Tibial nerve (tissue), 4 donors: ENCODE data around the gene PARN. TPM values are rescaled to one million over a fixed set of nuclear protein-coding genes. Genes with fewer than 3 reads are reported as not detected.

Experiments
- DNase-seq, 2 donors: peaks; one replicate each; pipeline ENCODE4 v3.0.0-alpha.2; 2019; ENCODE audit warnings: low spot score in 2 of 2
- H3K27ac ChIP-seq, 4 donors: fragments of 200-600 bp; sonication (generic) in 3 of 4; one replicate each; pipeline ENCODE4 v1.5.1; 2017 to 2019; ENCODE audit warnings: mild to moderate bottlenecking in 1 of 4
- H3K27me3 ChIP-seq, 2 donors: fragments of 200-600 bp; sonication (generic) in 1 of 2; one replicate each; pipeline versions ENCODE4 v1.5.1 to v1.6.0; 2017 to 2019
- H3K36me3 ChIP-seq, 3 donors: fragments of 200-600 bp; sonication (generic); one replicate each; pipeline ENCODE4 v1.5.1; 2018 to 2019
- H3K4me1 ChIP-seq, 4 donors: fragments of 200-600 bp; sonication (generic) in 3 of 4; one replicate each; pipeline ENCODE4 v1.5.1; 2017 to 2019
- H3K4me3 ChIP-seq, 4 donors: fragments of 200-600 bp; sonication (generic) in 3 of 4; one replicate each; pipeline ENCODE4 v1.5.1; 2017 to 2019; ENCODE audit warnings: mild to moderate bottlenecking in 1 of 4, moderate library complexity in 1 of 4
- H3K9me3 ChIP-seq, 4 donors: fragments of 200-600 bp; sonication (generic) in 3 of 4; one replicate each; pipeline ENCODE4 v1.5.1; 2017 to 2019
- CTCF ChIP-seq, 5 experiments: fragments of 200-600 bp in 3 of 5; fragments of 450-650 bp in 2 of 5; sonication (generic) in 3 of 5; IDR thresholded peaks; one replicate each; pipeline ENCODE4 v1.5.1; 2016 to 2019; ENCODE audit warnings: antibody characterized with exemption in 5 of 5, mild to moderate bottlenecking in 3 of 5, moderate library complexity in 2 of 5
- EP300 ChIP-seq, 2 donors: sonication (generic); formaldehyde crosslinking; IDR thresholded peaks; one replicate each; pipeline ENCODE4 v1.6.1; 2017; ENCODE audit warnings: antibody characterized with exemption in 2 of 2, mild to moderate bottlenecking in 1 of 2
- POLR2A ChIP-seq, 2 donors: fragments of 450-650 bp; IDR thresholded peaks; one replicate each; pipeline ENCODE4 v1.6.1; 2017; ENCODE audit warnings: antibody characterized with exemption in 2 of 2, mild to moderate bottlenecking in 2 of 2, moderate library complexity in 2 of 2
- WGBS, 2 donors: methylation state at CpG; one replicate each; pipeline ENCODE4 v1.1.5; 2018; 5-methylcytosine and 5-hydroxymethylcytosine counted together
- total RNA-seq, 4 donors: library from RNA; depleted of rRNA; stranded (reverse); fragments of >200 nt; gene quantifications; one replicate each; pipeline ENCODE4 v1.1.0, GENCODE V29; 2016

PARN gene
- total RNA-seq, 4 donors from 2014 or later, result 36.5 to 49.8 (median 40.6) TPM

DNA sequence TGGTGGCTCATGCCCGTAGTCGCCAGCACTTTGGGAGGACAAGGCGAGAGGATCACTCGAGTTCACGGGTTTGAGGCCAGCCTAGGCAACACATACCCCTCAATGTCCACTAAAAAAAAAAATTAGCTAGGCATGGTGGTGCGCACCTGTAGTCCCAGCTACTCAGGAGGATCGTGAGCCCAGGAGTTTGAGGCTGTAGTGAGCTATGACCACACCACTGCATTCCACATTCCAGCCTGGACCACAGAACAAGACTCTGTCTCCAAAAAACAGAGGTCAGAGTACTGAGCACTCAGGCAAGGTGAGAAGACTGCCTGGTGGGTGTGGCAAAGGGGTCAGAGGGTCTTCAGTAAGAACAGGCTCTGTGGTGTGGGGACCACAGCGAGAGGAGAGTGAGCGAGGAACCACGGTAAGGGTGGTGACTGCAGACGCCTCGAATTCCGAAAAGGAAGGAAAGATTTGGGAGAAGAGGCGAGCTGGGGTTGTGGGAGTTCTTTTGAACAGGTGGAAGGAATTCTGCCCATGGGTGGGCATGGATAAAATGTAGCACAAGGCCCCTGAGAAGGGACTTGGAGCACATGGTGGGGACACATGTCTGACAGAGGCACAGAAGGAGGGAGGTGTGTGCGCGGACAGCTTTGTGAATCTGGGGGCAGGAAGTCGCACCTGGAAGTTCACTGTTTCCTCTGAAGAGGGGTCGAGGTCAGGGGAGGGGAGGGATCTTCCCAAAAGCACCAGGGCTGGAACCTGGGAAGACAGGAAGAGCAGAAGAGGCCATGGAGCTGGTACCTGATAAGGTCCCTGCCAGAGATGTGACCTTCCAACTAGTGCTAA lies 134.6 kb downstream of the PARN start:
- 92 to 93% methylated on average over 18 of the region's 18 CpGs for WGBS, 2 donors
- DNase-seq, result no peak

DNA sequence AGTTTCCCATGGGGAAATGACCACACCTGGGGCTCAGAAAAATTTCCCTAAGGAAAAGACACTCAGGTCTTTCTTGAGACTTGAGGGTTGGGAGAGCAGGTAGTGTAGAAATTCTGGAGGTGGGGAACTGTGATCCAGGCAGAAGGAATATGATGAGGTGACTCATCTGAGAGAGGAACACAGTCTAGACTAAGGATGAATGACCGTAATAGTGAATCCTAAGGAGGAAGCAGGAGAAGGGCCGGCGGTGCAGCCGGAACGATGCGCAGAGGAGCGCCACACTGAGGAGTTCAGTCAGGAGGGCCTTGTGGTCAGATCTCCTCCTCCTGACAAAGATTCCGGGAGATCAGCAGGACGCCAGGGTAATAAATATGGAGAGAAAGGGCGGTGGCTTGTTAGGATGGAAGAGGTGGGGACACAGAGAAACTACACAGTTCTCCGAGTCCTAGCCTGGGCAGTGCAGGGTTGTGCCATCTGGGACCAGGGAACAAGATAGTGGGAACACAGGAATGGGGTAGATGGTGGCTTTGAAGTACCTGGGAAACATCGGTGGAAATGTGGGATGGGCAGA lies 135.6 kb downstream of the PARN start:
- no peaks in the 10 kb centered on the region for H3K27me3 ChIP-seq
- no peak overlapping the region for H3K4me3 ChIP-seq
- WGBS, 2 donors, result 92 to 96% methylated on average over 12 of the region's 12 CpGs
- no peak for DNase-seq
- H3K36me3 ChIP-seq, result no peaks in the 10 kb centered on the region
- H3K27ac ChIP-seq, result no peak overlapping the region
- TF ChIP-seq CTCF (IDR thresholded peaks at IDR 0.05) (no peak), POLR2A (IDR thresholded peaks at IDR 0.05) (no peak), EP300 (IDR thresholded peaks at IDR 0.05) (no peak)
- peaks cover 0 to 26% (median 4%) of the 10 kb centered on the region in 4 donors for H3K4me1 ChIP-seq
- H3K9me3 ChIP-seq, result no peaks in the 10 kb centered on the region

More for the DNA sequence above, 134.6 kb downstream of the PARN start:
- Histone ChIP-seq H3K4me1 (peaks cover 0 to 35% (median 4%) of the 10 kb centered on the region in 4 donors), H3K27me3 (no peaks in the 10 kb centered on the region), H3K27ac (no peak overlapping the region), H3K36me3 (no peaks in the 10 kb centered on the region), H3K4me3 (no peak overlapping the region), H3K9me3 (no peaks in the 10 kb centered on the region)
- TF ChIP-seq EP300 (IDR thresholded peaks at IDR 0.05), result no peak
- no peak for TF ChIP-seq POLR2A (IDR thresholded peaks at IDR 0.05)
- TF ChIP-seq CTCF (IDR thresholded peaks at IDR 0.05), result no peak

DNA sequence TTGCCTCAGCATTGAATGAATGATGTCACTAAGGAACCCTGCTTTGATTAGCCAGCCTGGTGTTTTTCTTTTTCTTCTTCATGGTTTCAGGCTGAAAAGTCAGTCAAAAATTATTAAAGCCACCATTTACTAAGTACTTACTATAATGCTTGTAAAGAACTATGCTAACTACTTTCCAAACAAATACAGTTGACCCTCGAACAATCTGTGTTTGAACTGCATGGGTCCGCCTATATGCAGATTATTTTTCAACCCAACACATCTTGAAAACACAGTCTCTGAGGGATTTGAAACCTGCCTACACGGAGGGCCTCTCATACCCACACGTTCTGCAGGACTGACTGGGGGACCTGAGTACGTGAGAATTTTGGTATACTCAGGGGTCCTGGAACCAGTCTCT lies 136.3 kb downstream of the PARN start:
- H3K9me3 ChIP-seq, result no peaks in the 10 kb centered on the region
- no peak for DNase-seq
- H3K27me3 ChIP-seq, result no peaks in the 10 kb centered on the region
- no peak overlapping the region for H3K4me3 ChIP-seq
- H3K36me3 ChIP-seq, result no peaks in the 10 kb centered on the region
- 84 to 85% methylated on average over 5 of the region's 5 CpGs for WGBS, 2 donors
- H3K4me1 ChIP-seq, result peaks cover 0 to 26% (median 4%) of the 10 kb centered on the region in 4 donors
- TF ChIP-seq EP300 (IDR thresholded peaks at IDR 0.05), result no peak
- TF ChIP-seq CTCF (IDR thresholded peaks at IDR 0.05), result no peak
- TF ChIP-seq POLR2A (IDR thresholded peaks at IDR 0.05), result no peak
- no peak overlapping the region for H3K27ac ChIP-seq

DNA sequence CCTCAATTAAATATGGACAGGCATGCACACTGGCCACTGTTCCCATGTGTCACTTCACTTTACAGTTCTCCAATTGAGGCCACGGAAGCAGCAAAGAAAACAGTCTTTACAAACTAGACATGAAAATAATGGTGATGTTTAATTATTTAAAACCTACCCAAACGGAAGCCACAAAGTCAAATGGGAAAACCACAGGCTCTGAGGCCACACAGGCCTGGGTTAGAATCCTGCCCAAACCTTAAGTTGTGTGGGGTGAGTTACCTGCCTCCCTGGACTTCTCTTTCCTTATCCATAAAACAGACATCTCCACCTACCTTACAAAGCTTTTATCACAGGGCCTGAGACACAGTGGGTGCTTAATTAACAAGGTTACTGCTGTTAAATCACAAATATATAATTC lies 137.4 kb downstream of the PARN start:
- H3K27ac ChIP-seq, result peak overlapping the region in 1 of 4 donors; percentile 51
- TF ChIP-seq POLR2A (IDR thresholded peaks at IDR 0.05) (no peak), EP300 (IDR thresholded peaks at IDR 0.05) (no peak), CTCF (IDR thresholded peaks at IDR 0.05) (no peak)
- DNase-seq, result no peak
- no peaks in the 10 kb centered on the region for H3K36me3 ChIP-seq
- no peaks in the 10 kb centered on the region for H3K27me3 ChIP-seq
- peaks cover 0 to 35% (median 3%) of the 10 kb centered on the region in 4 donors for H3K4me1 ChIP-seq
- H3K9me3 ChIP-seq, result no peaks in the 10 kb centered on the region
- no peak overlapping the region for H3K4me3 ChIP-seq
- WGBS, 2 donors, result 74 to 79% methylated on average over 2 of the region's 2 CpGs
